Mucosa of stomach (tissue), 1 donor: ENCODE data around the gene HPCAL4.

Source experiments
- H3K27me3 ChIP-seq: one replicate; pipeline ENCODE4 v1.7.0; 2013; ENCODE audit warnings: mild to moderate bottlenecking, low read length; ENCODE audit not compliant: control insufficient read depth, insufficient read depth
- H3K36me3 ChIP-seq: one replicate; pipeline ENCODE4 v1.7.0; 2013; ENCODE audit warnings: low read length; ENCODE audit not compliant: control insufficient read depth, insufficient read depth
- H3K4me1 ChIP-seq: one replicate; pipeline ENCODE4 v1.7.0; 2013; ENCODE audit warnings: mild to moderate bottlenecking, low read length; ENCODE audit not compliant: control insufficient read depth, insufficient read depth
- H3K4me3 ChIP-seq: one replicate; pipeline ENCODE4 v1.7.0; 2013; ENCODE audit warnings: low read length
- H3K9ac ChIP-seq: one replicate; pipeline ENCODE4 v1.7.0; 2013; ENCODE audit warnings: mild to moderate bottlenecking, low read length, moderate library complexity
- H3K9me3 ChIP-seq: one replicate; pipeline ENCODE4 v1.7.0; 2013; ENCODE audit warnings: mild to moderate bottlenecking, low read length, moderate library complexity; ENCODE audit not compliant: control insufficient read depth
- donor health status: Pancreatic carcinoma.

The HPCAL4 gene

DNA sequence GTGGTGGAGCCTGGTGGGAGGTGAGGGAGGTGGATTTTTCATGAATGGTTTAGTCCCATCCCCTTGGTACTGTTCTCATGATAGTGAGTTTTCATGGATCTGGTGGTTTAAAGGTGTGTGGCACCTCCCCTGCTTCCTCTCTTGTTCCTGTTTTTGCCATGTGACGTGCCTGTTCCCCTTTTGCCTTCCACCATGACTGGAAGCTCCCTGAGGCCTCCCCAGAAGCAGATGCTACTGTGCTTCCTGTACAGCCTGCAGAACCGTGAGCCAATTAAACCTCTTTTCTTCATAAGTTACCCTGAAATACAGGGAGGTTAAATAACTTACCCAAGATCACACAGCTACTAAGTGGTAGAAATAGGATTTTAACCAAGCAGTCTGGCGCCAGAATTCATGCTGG lies 47.5 kb downstream of the HPCAL4 start:
- Histone ChIP-seq H3K27me3 (peaks cover 22% of the 10 kb centered on the region), H3K9me3 (no peaks in the 10 kb centered on the region), H3K9ac (no peak overlapping the region), H3K4me1 (no peaks in the 10 kb centered on the region), H3K36me3 (no peaks in the 10 kb centered on the region), H3K4me3 (no peak overlapping the region)

DNA sequence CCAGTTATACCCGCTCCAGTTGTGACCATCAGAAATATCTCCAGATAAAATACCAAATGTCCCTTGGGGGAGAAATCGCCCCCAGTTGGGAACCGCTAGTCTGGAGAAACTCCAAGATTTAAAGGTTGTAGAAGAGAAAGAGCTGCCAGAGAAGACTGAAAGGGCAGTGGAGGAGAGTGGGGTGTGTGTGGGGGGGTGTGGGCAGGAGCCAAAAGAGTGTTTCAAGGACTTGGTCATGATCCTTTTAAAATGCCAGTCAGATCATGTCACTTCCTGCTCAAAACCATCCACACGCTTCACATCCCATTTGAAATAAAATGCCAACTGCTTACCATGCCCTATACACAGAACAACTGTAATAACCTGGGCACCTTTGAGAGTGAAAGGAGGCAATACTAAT lies 48.4 kb downstream of the HPCAL4 start:
- H3K9ac ChIP-seq = no peak overlapping the region

DNA sequence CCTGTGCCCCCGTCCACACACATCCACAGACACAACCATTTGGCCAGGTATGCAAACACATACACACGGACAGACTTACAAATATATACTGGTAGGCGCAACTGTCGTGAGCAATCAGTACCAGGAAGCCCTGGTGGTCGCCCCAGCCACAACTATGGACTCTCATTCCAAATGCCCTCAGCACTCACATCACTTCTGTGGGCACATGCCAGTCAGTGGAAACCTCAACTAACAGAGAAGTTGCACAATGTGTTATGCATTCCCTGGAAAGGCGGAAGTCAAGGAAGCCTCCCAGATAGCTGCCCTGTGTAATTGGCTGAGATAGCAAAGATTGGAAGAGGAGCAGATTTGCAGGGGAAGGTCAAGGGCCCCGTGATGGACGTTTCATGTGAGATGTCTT lies 50.4 kb downstream of the HPCAL4 start:
- Histone ChIP-seq H3K4me1 (no peaks in the 10 kb centered on the region), H3K27me3 (peaks cover 28% of the 10 kb centered on the region)

More for the DNA sequence above, 48.4 kb downstream of the HPCAL4 start:
- no peak overlapping the region for H3K4me3 ChIP-seq
- no peaks in the 10 kb centered on the region for H3K9me3 ChIP-seq
- H3K36me3 ChIP-seq = no peaks in the 10 kb centered on the region
- peaks cover 23% of the 10 kb centered on the region for H3K27me3 ChIP-seq
- H3K4me1 ChIP-seq = no peaks in the 10 kb centered on the region

DNA sequence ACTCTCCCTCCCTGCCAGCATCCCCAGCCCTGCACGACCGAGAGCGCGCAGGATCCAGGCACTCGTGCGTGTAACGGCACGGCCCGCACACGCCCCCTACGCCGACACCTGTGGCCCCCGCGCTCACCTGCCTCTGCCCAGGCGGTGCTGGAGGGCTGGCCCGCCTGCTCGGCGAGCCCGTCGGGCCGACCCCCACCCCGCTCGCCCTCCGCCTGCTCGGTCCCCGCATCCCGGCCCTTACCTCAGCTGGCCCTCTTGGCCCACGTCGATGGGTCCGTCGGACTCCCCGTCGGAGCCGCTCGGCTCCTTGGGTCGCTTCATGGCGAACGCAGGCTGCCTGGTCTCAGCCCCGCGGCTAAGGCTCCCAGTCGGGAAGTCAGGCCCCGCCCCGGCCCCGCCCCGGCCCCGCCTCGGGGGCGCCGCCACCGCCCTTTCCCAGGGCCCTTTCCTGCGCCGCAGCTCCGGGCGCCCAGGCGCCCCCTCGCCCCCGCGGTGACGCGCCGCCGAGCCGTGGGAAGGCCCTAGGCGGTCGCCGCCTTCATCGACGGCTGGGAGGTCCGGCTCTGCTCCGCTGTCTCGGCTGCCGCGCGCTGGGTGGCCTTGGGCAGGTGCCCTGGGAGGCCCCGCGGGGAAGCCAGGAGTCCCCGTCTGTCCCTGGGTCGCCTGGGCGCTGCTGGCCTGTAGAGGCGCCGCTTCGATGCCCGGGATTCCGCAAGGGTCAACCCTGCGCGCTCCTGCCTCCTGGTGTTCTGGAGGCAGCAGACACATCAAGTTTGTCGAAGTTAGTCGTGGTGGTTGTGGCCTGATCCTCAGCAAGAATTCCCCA lies 51.7 kb downstream of the HPCAL4 start, which contains the start of gene HEYL:
Gene HEYL, minus strand, starts transcription at position 339 of the 826 bp plus-strand sequence. Its CDS starts 18 bp downstream, at position 321.
- Histone ChIP-seq H3K27me3 (peaks cover 39% of the 10 kb centered on the region), H3K4me3 (no peak within 1 kb of the TSS), H3K4me1 (no peaks in the 10 kb centered on the region), H3K9me3 (no peaks in the 10 kb centered on the region), H3K36me3 (no peaks in the 10 kb centered on the region), H3K9ac (no peak within 1 kb of the TSS)

More for the DNA sequence above, 50.4 kb downstream of the HPCAL4 start:
- Histone ChIP-seq H3K36me3 (no peaks in the 10 kb centered on the region), H3K9ac (no peak overlapping the region), H3K4me3 (no peak overlapping the region), H3K9me3 (no peaks in the 10 kb centered on the region)

DNA sequence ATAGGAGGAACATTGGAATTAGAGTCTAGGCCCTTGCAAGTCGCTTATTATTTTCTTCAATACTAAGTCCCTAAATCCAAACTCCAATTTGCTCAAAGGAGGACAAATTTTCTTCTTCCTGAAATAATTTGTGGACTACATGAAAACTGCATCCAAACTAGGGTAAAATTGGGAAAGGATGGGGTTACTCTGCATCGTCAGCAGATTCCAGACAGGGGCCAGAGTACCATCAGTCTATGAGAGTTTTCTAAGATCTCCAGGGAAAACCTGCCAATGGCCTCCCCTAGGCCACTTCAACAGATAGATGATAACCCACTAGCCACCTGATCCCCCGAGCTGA lies 52.3 kb downstream of the HPCAL4 start:
- no peak overlapping the region for H3K9ac ChIP-seq

DNA sequence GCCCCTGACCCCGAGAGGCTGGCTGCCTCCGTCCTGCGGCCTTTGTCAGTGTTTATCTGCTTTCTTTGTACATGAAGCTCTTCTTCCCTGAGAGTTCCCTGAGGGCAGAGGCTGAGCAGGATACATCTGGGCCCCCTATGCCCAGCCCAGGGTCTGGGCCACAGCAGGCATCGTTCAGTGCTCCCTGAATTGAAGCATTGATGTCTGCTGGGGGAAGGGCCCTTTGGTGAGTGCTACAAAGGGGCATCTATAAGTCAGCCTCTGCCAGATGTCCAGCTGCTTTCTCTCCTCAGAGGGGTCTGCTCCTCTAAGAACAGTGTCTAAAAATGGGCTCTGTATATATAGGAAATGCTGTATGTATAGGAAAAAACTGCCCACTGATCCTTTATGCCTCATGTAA lies 53.9 kb downstream of the HPCAL4 start:
- Histone ChIP-seq H3K4me1 (no peaks in the 10 kb centered on the region), H3K9me3 (no peaks in the 10 kb centered on the region), H3K9ac (no peak overlapping the region), H3K27me3 (peaks cover 58% of the 10 kb centered on the region), H3K4me3 (no peak overlapping the region), H3K36me3 (no peaks in the 10 kb centered on the region)

More for the DNA sequence above, 52.3 kb downstream of the HPCAL4 start:
- Histone ChIP-seq H3K9me3 (no peaks in the 10 kb centered on the region), H3K4me3 (no peak overlapping the region), H3K36me3 (no peaks in the 10 kb centered on the region), H3K4me1 (no peaks in the 10 kb centered on the region), H3K27me3 (peaks cover 44% of the 10 kb centered on the region)

DNA sequence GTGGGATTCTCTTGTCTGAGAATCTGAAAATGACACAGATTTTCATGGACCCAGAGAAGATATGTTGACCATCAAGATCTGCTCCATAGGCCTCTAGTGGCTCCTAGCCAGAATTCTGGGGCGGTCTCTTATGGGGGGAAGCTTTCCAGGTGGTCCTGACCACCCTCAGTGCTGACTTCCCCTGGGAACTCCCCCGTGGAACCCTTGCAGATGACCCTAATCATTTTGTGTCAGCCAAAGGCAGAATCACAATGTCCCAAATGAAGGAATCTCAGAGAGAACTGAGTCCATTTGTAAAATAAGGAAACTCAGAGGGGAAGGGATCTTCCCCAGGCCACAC lies 55.4 kb downstream of the HPCAL4 start:
- Histone ChIP-seq H3K27me3 (peaks cover 62% of the 10 kb centered on the region), H3K9ac (no peak overlapping the region), H3K9me3 (no peaks in the 10 kb centered on the region), H3K36me3 (no peaks in the 10 kb centered on the region), H3K4me3 (no peak overlapping the region), H3K4me1 (no peaks in the 10 kb centered on the region)

DNA sequence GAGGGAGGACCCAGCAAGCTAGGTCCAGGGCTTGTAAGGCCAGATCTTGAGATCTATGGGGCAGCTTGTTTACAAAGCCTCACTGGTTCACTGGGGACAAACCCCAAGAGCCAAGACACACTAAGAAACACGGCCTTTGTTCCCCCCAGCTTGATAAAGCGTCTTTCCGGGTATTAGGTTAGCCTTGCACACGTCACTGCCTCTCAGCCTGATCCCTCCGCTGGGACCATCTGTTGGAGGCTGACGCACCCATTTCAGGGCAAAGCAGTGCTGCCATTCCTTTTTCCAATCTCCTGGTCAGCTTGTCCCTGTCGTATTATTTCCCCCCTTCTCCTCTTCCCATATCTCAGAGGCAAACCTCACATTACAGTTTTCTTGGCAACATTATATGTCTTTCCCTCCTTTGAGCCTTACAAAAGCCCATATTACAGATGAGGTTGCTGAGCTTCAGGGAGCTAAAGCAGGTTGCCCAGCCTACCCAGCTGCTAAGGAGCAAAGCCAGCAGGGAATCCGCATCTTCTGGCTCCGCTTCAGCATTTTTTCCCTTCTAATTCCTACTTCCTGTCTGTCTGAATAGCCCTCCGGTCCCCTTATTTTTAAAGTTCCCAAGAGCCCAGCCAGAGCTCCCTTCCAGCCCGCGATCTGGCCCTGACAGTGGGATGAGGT lies 55.9 kb downstream of the HPCAL4 start:
- Histone ChIP-seq H3K9me3 (no peaks in the 10 kb centered on the region), H3K4me3 (no peak overlapping the region), H3K4me1 (no peaks in the 10 kb centered on the region), H3K36me3 (no peaks in the 10 kb centered on the region), H3K27me3 (peaks cover 57% of the 10 kb centered on the region), H3K9ac (no peak overlapping the region)

DNA sequence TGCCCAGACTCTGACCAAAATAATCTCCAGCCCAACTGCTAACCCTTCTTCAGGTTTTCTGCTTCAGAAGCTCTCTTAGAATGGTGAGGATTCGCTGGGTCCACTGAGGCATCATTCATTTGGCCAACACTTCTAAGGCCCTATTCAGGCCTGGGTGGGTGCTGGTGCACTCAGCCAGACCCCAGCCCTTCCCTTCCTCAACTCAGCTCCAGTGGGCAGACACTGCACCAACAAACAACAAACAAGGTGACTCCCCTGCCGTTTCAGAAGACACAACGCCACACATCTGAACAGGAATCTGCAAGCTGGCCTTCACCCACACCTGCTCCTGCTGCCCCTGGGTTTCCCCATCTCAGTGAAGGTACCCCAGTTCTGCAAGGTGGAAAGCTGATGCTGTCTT lies 57.8 kb downstream of the HPCAL4 start:
- Histone ChIP-seq H3K36me3 (no peaks in the 10 kb centered on the region), H3K9ac (no peak overlapping the region), H3K4me1 (no peaks in the 10 kb centered on the region), H3K9me3 (no peaks in the 10 kb centered on the region), H3K4me3 (no peak overlapping the region), H3K27me3 (peaks cover 44% of the 10 kb centered on the region)

DNA sequence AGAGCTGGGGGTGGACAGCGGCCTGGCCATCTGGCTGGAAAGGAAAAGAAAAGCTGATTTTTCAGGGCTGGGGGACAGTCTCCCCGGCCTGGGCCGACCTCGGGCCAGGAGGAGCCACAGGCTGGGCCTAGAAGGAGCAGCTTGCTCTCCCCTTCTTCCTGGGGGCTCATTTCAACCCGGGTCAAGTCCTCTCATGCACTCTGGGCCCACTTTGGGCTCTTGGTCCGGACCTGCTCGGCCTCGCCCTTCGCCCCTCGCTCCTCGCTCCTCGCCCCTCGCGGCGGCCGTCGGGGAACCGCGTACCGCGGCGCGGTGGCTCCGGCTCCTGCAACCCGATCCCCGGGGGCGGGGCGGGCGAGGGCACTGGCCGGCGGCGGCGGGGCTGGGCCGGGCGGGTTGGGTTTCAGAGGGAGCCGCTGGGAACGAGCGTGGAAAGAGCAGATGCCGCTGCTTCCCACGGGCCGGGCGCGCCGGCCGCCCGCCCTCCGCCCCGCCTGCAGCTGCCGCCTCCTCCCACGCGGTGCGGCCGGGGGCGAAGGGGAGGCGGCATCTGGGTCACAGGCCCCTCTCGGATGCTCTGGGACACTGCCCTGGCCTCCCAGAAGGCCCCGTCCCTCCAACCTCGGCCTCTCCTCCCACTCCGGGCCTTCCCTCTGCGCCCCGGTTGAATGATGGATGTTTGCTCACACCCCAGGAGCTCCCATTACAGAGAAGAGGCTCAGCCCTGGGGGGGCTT lies 58.4 kb downstream of the HPCAL4 start:
- H3K9me3 ChIP-seq = no peaks in the 10 kb centered on the region
- no peak overlapping the region for H3K9ac ChIP-seq
- no peaks in the 10 kb centered on the region for H3K4me1 ChIP-seq
- H3K27me3 ChIP-seq = peaks cover 44% of the 10 kb centered on the region
- no peaks in the 10 kb centered on the region for H3K36me3 ChIP-seq
- no peak overlapping the region for H3K4me3 ChIP-seq

DNA sequence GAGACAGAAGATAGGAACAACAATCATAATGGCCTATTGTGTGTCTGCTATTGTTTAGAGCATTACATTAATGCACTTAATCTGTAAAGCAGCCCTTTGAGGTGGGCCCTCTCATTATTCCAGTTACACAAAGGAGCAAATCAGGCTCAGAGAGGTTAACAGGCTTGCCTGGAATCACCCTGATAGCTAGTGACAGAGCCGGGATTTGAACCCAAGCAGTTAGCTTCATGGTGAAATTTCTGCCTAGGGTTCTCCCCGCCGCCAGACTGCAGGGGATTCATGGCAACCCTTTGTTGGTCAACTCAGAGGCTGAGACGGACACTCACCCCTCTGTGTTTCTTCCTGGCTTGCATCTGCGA lies 58.9 kb downstream of the HPCAL4 start:
- Histone ChIP-seq H3K4me3 (no peak overlapping the region), H3K9ac (no peak overlapping the region), H3K4me1 (no peaks in the 10 kb centered on the region), H3K9me3 (no peaks in the 10 kb centered on the region), H3K27me3 (peaks cover 38% of the 10 kb centered on the region), H3K36me3 (no peaks in the 10 kb centered on the region)
